Right lobe of liver (tissue), 6 donors: ENCODE data around the gene LRP6. TPM values are rescaled to one million over a fixed set of nuclear protein-coding genes. Genes with fewer than 3 reads are reported as not detected.

Experiments
- ATAC-seq, 4 donors: fragments of 200-7000 bp; cut with Tn5 transposase; one replicate each; pipeline ENCODE4 v1.9.1; 2020; ENCODE audit warnings: mild to moderate bottlenecking in 4 of 4, moderate library complexity in 4 of 4
- DNase-seq, 3 donors: peaks; one replicate each; pipeline ENCODE4 v3.0.0-alpha.2; 2020
- H3K27ac ChIP-seq, 3 donors: fragments of 200-600 bp; one replicate each; pipeline ENCODE4 v1.8.0; 2022
- H3K27me3 ChIP-seq, 2 donors: fragments of 200-600 bp; one replicate each; pipeline ENCODE4 v1.8.0; 2022
- H3K36me3 ChIP-seq, 4 donors: fragments of 200-600 bp; sonication (generic) in 1 of 4; one replicate each; pipeline versions ENCODE4 v1.5.1 to v1.8.0; 2017 to 2022; ENCODE audit warnings: control low read depth in 1 of 4
- H3K4me1 ChIP-seq, 4 donors: fragments of 200-600 bp; sonication (generic) in 1 of 4; one replicate each; pipeline versions ENCODE4 v1.5.1 to v1.8.0; 2017 to 2022; ENCODE audit warnings: control low read depth in 1 of 4
- H3K4me3 ChIP-seq, 3 donors: fragments of 200-600 bp; one replicate each; pipeline ENCODE4 v1.8.0; 2022
- H3K9me3 ChIP-seq, 4 donors: fragments of 200-600 bp; sonication (generic) in 1 of 4; one replicate each; pipeline versions ENCODE4 v1.5.1 to v1.8.0; 2017 to 2022; ENCODE audit warnings: control low read depth in 1 of 4
- POLR2A ChIP-seq: fragments of 450-650 bp; IDR thresholded peaks from one replicate; pipeline ENCODE4 v1.6.1; 2017; ENCODE audit warnings: antibody characterized with exemption, mild to moderate bottlenecking
- WGBS: methylation state at CpG from one replicate; pipeline ENCODE4 v1.1.6; 2018; ENCODE audit warnings: low coverage, low lambda C conversion rate; ENCODE audit not compliant: insufficient coverage; ENCODE audit errors: missing lambda C conversion rate; 5-methylcytosine and 5-hydroxymethylcytosine counted together
- intact Hi-C, 2 donors: fragments of 100-400 bp; cut with DNase I; formaldehyde crosslinking; loops; one replicate each; pipeline versions ENCODE4 v1.11.2 to v1.14.1; 2022
- total RNA-seq, 6 experiments: library from RNA; depleted of rRNA in 2 of 6; stranded (reverse); fragments of >200 nt in 2 of 6; fragmentation: NEBNext Ultra II Directional in 3 of 6; extraction: Animal tissue kit (Norgen Biotek cat#: 25700) in 3 of 6; gene quantifications; one replicate each; pipeline versions ENCODE4 v1.1.0 to v1.2.4, GENCODE V29; 2016 to 2023
- TF ChIP-seq, protein P1 (sequence below), 4 donors: fragments of 200-600 bp in 3 of 4; fragments of 450-650 bp in 1 of 4; IDR thresholded peaks; one replicate each; pipeline versions ENCODE4 v1.5.1 to v1.8.0; 2016 to 2022; ENCODE audit warnings: antibody characterized with exemption in 4 of 4, mild to moderate bottlenecking in 2 of 4
- donor health status: DM: no; HTN: yes; CAD: no.
- donor health status: DM: no; HTN: no; CAD: no.
- donor health status: DM: no; HTN: no; CAD: no.
- donor health status: DM: no; HTN: yes; CAD: no.
- donor health status: DM: no; HTN: yes; CAD: no.

Gene LRP6
- total RNA-seq, 6 experiments from 2014 or later, result 19.9 to 32.5 (median 22.2) TPM

DNA sequence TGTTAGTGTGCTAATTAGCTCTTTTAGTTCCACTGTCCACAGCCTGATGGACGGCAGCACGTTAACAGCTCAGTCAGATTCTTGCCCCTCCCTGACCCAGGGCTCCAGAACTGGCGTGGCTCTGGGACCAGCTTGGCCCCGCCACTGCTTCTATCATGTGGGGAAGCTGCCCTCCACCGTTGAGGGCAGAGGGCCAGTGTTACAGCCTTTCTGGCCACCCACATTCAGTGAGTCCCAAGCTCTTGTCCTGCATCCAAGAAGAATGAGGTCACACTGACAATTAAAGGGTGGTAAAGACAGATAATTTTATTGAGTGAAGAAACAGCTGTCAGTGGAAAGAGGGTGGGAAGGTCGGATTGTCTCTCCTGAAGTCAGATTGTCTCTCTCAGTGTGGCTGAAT lies 159.2 kb downstream of the LRP6 start:
- no peaks in the 10 kb centered on the region for H3K9me3 ChIP-seq
- DNase-seq, result no peak
- intact Hi-C loops, result no loop called here
- no peaks in the 10 kb centered on the region for H3K27me3 ChIP-seq
- 69% methylated on average over 2 of the region's 6 CpGs for WGBS
- H3K4me1 ChIP-seq, result no peaks in the 10 kb centered on the region
- ATAC-seq, result no peak
- no peak overlapping the region for H3K27ac ChIP-seq
- no peaks in the 10 kb centered on the region for H3K36me3 ChIP-seq
- H3K4me3 ChIP-seq, result no peak overlapping the region
- no peak for TF ChIP-seq POLR2A
- TF ChIP-seq, protein P1, sequence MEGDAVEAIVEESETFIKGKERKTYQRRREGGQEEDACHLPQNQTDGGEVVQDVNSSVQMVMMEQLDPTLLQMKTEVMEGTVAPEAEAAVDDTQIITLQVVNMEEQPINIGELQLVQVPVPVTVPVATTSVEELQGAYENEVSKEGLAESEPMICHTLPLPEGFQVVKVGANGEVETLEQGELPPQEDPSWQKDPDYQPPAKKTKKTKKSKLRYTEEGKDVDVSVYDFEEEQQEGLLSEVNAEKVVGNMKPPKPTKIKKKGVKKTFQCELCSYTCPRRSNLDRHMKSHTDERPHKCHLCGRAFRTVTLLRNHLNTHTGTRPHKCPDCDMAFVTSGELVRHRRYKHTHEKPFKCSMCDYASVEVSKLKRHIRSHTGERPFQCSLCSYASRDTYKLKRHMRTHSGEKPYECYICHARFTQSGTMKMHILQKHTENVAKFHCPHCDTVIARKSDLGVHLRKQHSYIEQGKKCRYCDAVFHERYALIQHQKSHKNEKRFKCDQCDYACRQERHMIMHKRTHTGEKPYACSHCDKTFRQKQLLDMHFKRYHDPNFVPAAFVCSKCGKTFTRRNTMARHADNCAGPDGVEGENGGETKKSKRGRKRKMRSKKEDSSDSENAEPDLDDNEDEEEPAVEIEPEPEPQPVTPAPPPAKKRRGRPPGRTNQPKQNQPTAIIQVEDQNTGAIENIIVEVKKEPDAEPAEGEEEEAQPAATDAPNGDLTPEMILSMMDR (IDR thresholded peaks at IDR 0.05), result no peak

GRCh38 chr12:12099102-12099501 lies 167.7 kb downstream of the LRP6 start:
- H3K4me1 ChIP-seq, result no peaks in the 10 kb centered on the region
- DNase-seq (no peak), ATAC-seq (peak; percentile 55 to 79 (median 68))
- intact Hi-C loops, result no loop called here
- TF ChIP-seq, protein P1 (IDR thresholded peaks at IDR 0.05), result no peak
- no peak for TF ChIP-seq POLR2A
- H3K36me3 ChIP-seq, result no peaks in the 10 kb centered on the region
- no peak overlapping the region for H3K4me3 ChIP-seq
- WGBS, result 58% methylated on average over 4 of the region's 6 CpGs
- no peak overlapping the region for H3K27ac ChIP-seq
- H3K9me3 ChIP-seq, result no peaks in the 10 kb centered on the region
- no peaks in the 10 kb centered on the region for H3K27me3 ChIP-seq

DNA sequence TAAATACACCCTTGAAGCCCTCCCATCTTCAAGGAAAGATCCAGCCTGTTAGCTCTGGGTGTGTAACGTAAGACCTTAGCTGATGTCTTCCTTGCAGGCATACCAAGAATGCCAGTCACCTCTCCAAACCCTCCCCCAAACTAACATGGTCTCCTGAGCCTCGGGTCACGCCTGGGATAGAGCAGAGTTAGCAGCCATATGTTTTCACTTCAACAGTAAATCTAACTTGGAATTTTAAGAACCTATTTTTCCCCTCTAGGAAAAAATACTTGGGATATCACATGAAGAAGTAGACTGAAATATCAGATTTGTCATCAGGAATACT lies 168.2 kb downstream of the LRP6 start:
- H3K27me3 ChIP-seq, result no peaks in the 10 kb centered on the region
- H3K27ac ChIP-seq, result no peak overlapping the region
- TF ChIP-seq POLR2A, result no peak
- TF ChIP-seq, protein P1 (IDR thresholded peaks at IDR 0.05), result no peak
- DNase-seq (no peak), ATAC-seq (no peak)
- no peak overlapping the region for H3K4me3 ChIP-seq
- WGBS, result 85% methylated on average over 3 of the region's 3 CpGs
- no peaks in the 10 kb centered on the region for H3K36me3 ChIP-seq
- intact Hi-C loops, result no loop called here
- H3K9me3 ChIP-seq, result no peaks in the 10 kb centered on the region
- H3K4me1 ChIP-seq, result no peaks in the 10 kb centered on the region

GRCh38 chr12:12097891-12098690 lies 168.8 kb downstream of the LRP6 start:
- DNase-seq (no peak), ATAC-seq (no peak)
- Histone ChIP-seq H3K27ac (no peak overlapping the region), H3K36me3 (no peaks in the 10 kb centered on the region), H3K27me3 (no peaks in the 10 kb centered on the region), H3K4me3 (no peak overlapping the region), H3K9me3 (no peaks in the 10 kb centered on the region), H3K4me1 (peaks cover 0 to 2% (median 0%) of the 10 kb centered on the region in 4 donors)
- 73% methylated on average over 6 of the region's 6 CpGs for WGBS
- intact Hi-C loops, result no loop called here
- no peak for TF ChIP-seq POLR2A
- TF ChIP-seq, protein P1 (IDR thresholded peaks at IDR 0.05), result no peak
